Common myeloid progenitor, CD34-positive (primary cell): Measurements from ENCODE around the gene CILP2.

ENCODE experiments used
- CTCF ChIA-PET: fragments of 350-600 bp; sonication (Branson Sonifier 250); formaldehyde crosslinking; loops from one replicate; lab custom pipeline; 2021; ENCODE audit warnings: antibody characterized with exemption; lab: Charles Lee
- POLR2A ChIA-PET: fragments of 350-600 bp; sonication (Branson Sonifier 250); formaldehyde crosslinking; loops from one replicate; lab custom pipeline; 2021; ENCODE audit warnings: antibody characterized with exemption; lab: Charles Lee
- DNase-seq, 3 donors: peaks; one replicate each; pipeline versions ENCODE4 v3.0.0 to v3.0.0-alpha.2; 2013
- H3K27ac ChIP-seq, 2 experiments: 1 replicate in 1 of 2; 2 replicates in 1 of 2; pipeline ENCODE4 v1.7.0; 2013; ENCODE audit warnings: inconsistent platforms in 2 of 2, low read length in 2 of 2, mild to moderate bottlenecking in 2 of 2, low read depth in 1 of 2, moderate library complexity in 1 of 2; ENCODE audit not compliant: severe bottlenecking in 2 of 2, insufficient read depth in 1 of 2, poor library complexity in 1 of 2
- H3K27me3 ChIP-seq, 5 experiments: replicated peaks in 2 of 5; 1 replicate in 3 of 5; 2 replicates in 2 of 5; pipeline versions ENCODE4 v1.6.1 to v1.7.0; 2013; ENCODE audit warnings: low read length in 4 of 5, mild to moderate bottlenecking in 2 of 5, moderate library complexity in 2 of 5, inconsistent platforms in 1 of 5; ENCODE audit not compliant: insufficient read depth in 5 of 5, control insufficient read depth in 4 of 5
- H3K36me3 ChIP-seq, 4 experiments: 1 replicate in 2 of 4; 2 replicates in 2 of 4; pipeline versions ENCODE4 v1.6.1 to v1.7.0; 2013; ENCODE audit warnings: low read length in 3 of 4, control low read depth in 1 of 4, mild to moderate bottlenecking in 1 of 4; ENCODE audit not compliant: control insufficient read depth in 4 of 4, insufficient read depth in 4 of 4
- H3K4me1 ChIP-seq, 4 experiments: 1 replicate in 3 of 4; 2 replicates in 1 of 4; pipeline versions ENCODE4 v1.6.1 to v1.7.1; 2013; ENCODE audit warnings: low read length in 3 of 4, mild to moderate bottlenecking in 3 of 4, control low read depth in 1 of 4, inconsistent platforms in 1 of 4, moderate library complexity in 1 of 4; ENCODE audit not compliant: control insufficient read depth in 4 of 4, insufficient read depth in 4 of 4; ENCODE audit errors: control extremely low read depth in 1 of 4
- H3K4me3 ChIP-seq, 7 experiments: 1 replicate in 4 of 7; 2 replicates in 3 of 7; pipeline versions ENCODE4 v1.5.1 to v1.7.0; 2013; ENCODE audit warnings: mild to moderate bottlenecking in 7 of 7, low read length in 6 of 7, moderate library complexity in 6 of 7, inconsistent platforms in 2 of 7, low read depth in 2 of 7, control low read depth in 1 of 7; ENCODE audit not compliant: insufficient read depth in 4 of 7, control insufficient read depth in 1 of 7; ENCODE audit errors: extremely low read depth in 1 of 7
- H3K9me3 ChIP-seq, 5 experiments: 1 replicate in 4 of 5; 2 replicates in 1 of 5; pipeline versions ENCODE4 v1.6.1 to v1.7.1; 2013; ENCODE audit warnings: low read length in 4 of 5, mild to moderate bottlenecking in 2 of 5, inconsistent platforms in 1 of 5, low read depth in 1 of 5, moderate library complexity in 1 of 5; ENCODE audit not compliant: control insufficient read depth in 4 of 5, insufficient read depth in 2 of 5; ENCODE audit errors: control extremely low read depth in 1 of 5
- WGBS: methylation state at CpG from one replicate; pipeline ENCODE4 v1.1.5; 2013; ENCODE audit not compliant: insufficient coverage; 5-methylcytosine and 5-hydroxymethylcytosine counted together

The CILP2 gene

GRCh38 chr19:19550972-19551852 lies 13.1 kb downstream of the CILP2 start:
- 93% methylated on average over 10 of the region's 10 CpGs for WGBS
- no peaks in the 10 kb centered on the region for H3K4me1 ChIP-seq
- no peak overlapping the region for H3K27ac ChIP-seq
- H3K27me3 ChIP-seq, result peaks cover 0 to 6% (median 0%) of the 10 kb centered on the region in 5 experiments
- ChIA-PET CTCF (interaction anchor here (0.6 to 5.6 kb wide), 6 partner anchors 9 to 419 kb away, joined by 3 to 29 read pairs (median 4); partner anchors contain the start of gene NDUFA13), POLR2A (no interaction called here)
- DNase-seq, result no peak
- no peak overlapping the region for H3K4me3 ChIP-seq
- no peaks in the 10 kb centered on the region for H3K9me3 ChIP-seq
- no peaks in the 10 kb centered on the region for H3K36me3 ChIP-seq

- Histone ChIP-seq H3K4me1 (no peaks in the 10 kb centered on the region), H3K36me3 (no peaks in the 10 kb centered on the region), H3K4me3 (no peak overlapping the region), H3K27ac (no peak overlapping the region), H3K27me3 (peaks cover 0 to 6% (median 0%) of the 10 kb centered on the region in 5 experiments), H3K9me3 (no peaks in the 10 kb centered on the region)
- ChIA-PET POLR2A (no interaction called here), CTCF (interaction anchor here (0.6 to 5.6 kb wide), 5 partner anchors 9 to 419 kb away, joined by 3 to 29 read pairs (median 4); partner anchors contain the start of gene NDUFA13)
- no peak for DNase-seq
- 93% methylated on average over 14 of the region's 14 CpGs for WGBS
Observed at GRCh38 chr19:19551853-19552192, 13.8 kb downstream of the CILP2 start.

GRCh38 chr19:19552798-19553197 lies 14.7 kb downstream of the CILP2 start:
- no peaks in the 10 kb centered on the region for H3K9me3 ChIP-seq
- peaks cover 0 to 3% (median 0%) of the 10 kb centered on the region in 5 experiments for H3K27me3 ChIP-seq
- ChIA-PET POLR2A (no interaction called here), CTCF (interaction anchor here (0.6 to 5.6 kb wide), 6 partner anchors 10 to 102 kb away, joined by 3 to 29 read pairs (median 4); no protein-coding TSS in a partner anchor)
- H3K27ac ChIP-seq, result no peak overlapping the region
- H3K36me3 ChIP-seq, result no peaks in the 10 kb centered on the region
- no peaks in the 10 kb centered on the region for H3K4me1 ChIP-seq
- no peak overlapping the region for H3K4me3 ChIP-seq
- WGBS, result 61% methylated on average over 6 of the region's 6 CpGs
- DNase-seq, result no peak

GRCh38 chr19:19553670-19554069 lies 15.6 kb downstream of the CILP2 start:
- ChIA-PET CTCF (interaction anchor here (0.7 to 5.6 kb wide), 8 partner anchors 10 to 74 kb away, joined by 3 to 29 read pairs (median 4); no protein-coding TSS in a partner anchor), POLR2A (no interaction called here)
- H3K27me3 ChIP-seq, result peaks cover 0 to 3% (median 0%) of the 10 kb centered on the region in 5 experiments

GRCh38 chr19:19554074-19555023 lies 16.3 kb downstream of the CILP2 start:
- Histone ChIP-seq H3K4me3 (no peak overlapping the region), H3K27me3 (no peaks in the 10 kb centered on the region), H3K27ac (no peak overlapping the region), H3K4me1 (no peaks in the 10 kb centered on the region), H3K9me3 (no peaks in the 10 kb centered on the region), H3K36me3 (no peaks in the 10 kb centered on the region)
- ChIA-PET POLR2A (no interaction called here), CTCF (interaction anchor here (0.7 to 5.6 kb wide), 7 partner anchors 18 to 73 kb away, joined by 3 to 29 read pairs (median 4); no protein-coding TSS in a partner anchor)
- WGBS, result 74% methylated on average over 29 of the region's 34 CpGs
- no peak for DNase-seq

More at GRCh38 chr19:19553670-19554069, 15.6 kb downstream of the CILP2 start:
- 91% methylated on average over 10 of the region's 10 CpGs for WGBS
- Histone ChIP-seq H3K27ac (no peak overlapping the region), H3K9me3 (no peaks in the 10 kb centered on the region), H3K4me3 (no peak overlapping the region), H3K4me1 (no peaks in the 10 kb centered on the region), H3K36me3 (no peaks in the 10 kb centered on the region)
- no peak for DNase-seq

GRCh38 chr19:19558055-19558454 lies 20.0 kb downstream of the CILP2 start:
- H3K27ac ChIP-seq, result no peak overlapping the region
- H3K36me3 ChIP-seq, result no peaks in the 10 kb centered on the region
- H3K27me3 ChIP-seq, result no peaks in the 10 kb centered on the region
- H3K4me1 ChIP-seq, result peaks cover 0 to 9% (median 8%) of the 10 kb centered on the region in 4 experiments
- no peak overlapping the region for H3K4me3 ChIP-seq
- POLR2A ChIA-PET, result no interaction called here
- DNase-seq, result no peak
- WGBS, result 91% methylated on average over 14 of the region's 15 CpGs
- no peaks in the 10 kb centered on the region for H3K9me3 ChIP-seq
- CTCF ChIA-PET, result interaction anchor here (1.3 kb wide), 1 partner anchor 86 kb away, joined by 3 read pairs; the partner anchor contains the start of gene GMIP
